Stimulated activated naive CD4-positive, alpha-beta T cell (primary cell): ENCODE data around the gene FIG4.
"Not testable (repeated sequence)": the region's sequence is repeated elsewhere in the genome, so short reads cannot be mapped to it uniquely, and the experiment has no call there.

Experiments
- DNase-seq, 6 experiments: peaks; one replicate each; lab custom pipeline; 2025; lab: John Stamatoyannopoulos, UW

The FIG4 gene

GRCh38 chr6:109799129-109799528 is 108.0 kb downstream of the FIG4 start:
- no peak for DNase-seq

- peak in 1 of 6 experiments; percentile 1 for DNase-seq
These were observed 108.6 kb downstream of the FIG4 start for GRCh38 chr6:109799664-109800063.

- no peak for DNase-seq
These were observed 109.7 kb downstream of the FIG4 start for GRCh38 chr6:109800771-109801170.

GRCh38 chr6:109801794-109802193 is 110.7 kb downstream of the FIG4 start:
- no peak for DNase-seq

- DNase-seq, result no peak
These were observed 112.9 kb downstream of the FIG4 start for GRCh38 chr6:109804020-109804419.

- DNase-seq, result no peak
These were observed 116.8 kb downstream of the FIG4 start for GRCh38 chr6:109807881-109808280.

- DNase-seq, result no peak
These were observed 117.7 kb downstream of the FIG4 start for GRCh38 chr6:109808837-109809236.

- no peak for DNase-seq
These were observed 124.0 kb downstream of the FIG4 start for GRCh38 chr6:109815054-109815453.

- no peak for DNase-seq
These were observed 125.6 kb downstream of the FIG4 start for GRCh38 chr6:109816452-109817374.

GRCh38 chr6:109820706-109821350 is 129.7 kb downstream of the FIG4 start:
- no peak for DNase-seq

GRCh38 chr6:109821428-109821827 is 130.3 kb downstream of the FIG4 start:
- DNase-seq, result no peak

- DNase-seq, result no peak
These were observed 133.0 kb downstream of the FIG4 start for GRCh38 chr6:109824105-109824504.

GRCh38 chr6:109826551-109826950 is 135.5 kb downstream of the FIG4 start:
- no peak for DNase-seq

GRCh38 chr6:109831352-109831751 is 140.3 kb downstream of the FIG4 start:
- DNase-seq, result not testable (repeated sequence)

- DNase-seq, result no peak
These were observed 143.0 kb downstream of the FIG4 start for GRCh38 chr6:109834131-109834530.

GRCh38 chr6:109834595-109835437 is 143.7 kb downstream of the FIG4 start:
- no peak for DNase-seq

- no peak for DNase-seq
These were observed 148.9 kb downstream of the FIG4 start for GRCh38 chr6:109840034-109840433.

GRCh38 chr6:109840796-109841195 is 149.7 kb downstream of the FIG4 start:
- no peak for DNase-seq

- no peak for DNase-seq
These were observed 150.8 kb downstream of the FIG4 start for GRCh38 chr6:109841869-109842268.

- no peak for DNase-seq
These were observed 161.6 kb downstream of the FIG4 start for GRCh38 chr6:109852713-109853112.

GRCh38 chr6:109853426-109853825 is 162.3 kb downstream of the FIG4 start:
- DNase-seq, result no peak

- DNase-seq, result no peak
These were observed 162.9 kb downstream of the FIG4 start for GRCh38 chr6:109853951-109854350.
